H1 (cell line): ENCODE data around the gene CREB1. TPM values are rescaled to one million over a fixed set of nuclear protein-coding genes. Genes with fewer than 3 reads are reported as not detected.

Source experiments
- CTCF ChIA-PET: fragments of 300-600 bp; sonication (Branson Sonifier 250); formaldehyde crosslinking; loops from one replicate; lab custom pipeline; 2021; ENCODE audit not compliant: partially characterized antibody; lab: Charles Lee
- POLR2A ChIA-PET: fragments of 300-600 bp; sonication (Branson Sonifier 250); formaldehyde crosslinking; loops from one replicate; lab custom pipeline; 2021; ENCODE audit warnings: inconsistent platforms; ENCODE audit not compliant: partially characterized antibody; lab: Charles Lee
- DNase-seq, 2 experiments: peaks; one replicate each; pipeline versions ENCODE4 v3.0.0 to v3.0.0-alpha.2; 2010 to 2022; ENCODE audit warnings: low spot score in 2 of 2, low read depth in 1 of 2, mixed read lengths in 1 of 2
- FAIRE-seq: peaks from 2 replicates; lab custom pipeline; 2011; peaks lifted over from hg19 to GRCh38; lab: Jason Lieb, UNC
- H2AFZ ChIP-seq: 2 replicates; pipeline ENCODE4 v1.8.1; 2012; ENCODE audit warnings: low read length, inconsistent platforms
- H2AK5ac ChIP-seq: 2 replicates; pipeline ENCODE4 v1.6.1; 2013; ENCODE audit warnings: low read depth, low read length
- H2BK120ac ChIP-seq: replicated peaks from 2 replicates; pipeline ENCODE3; 2013; ENCODE audit warnings: low read depth, low read length, inconsistent platforms
- H2BK12ac ChIP-seq: 2 replicates; pipeline ENCODE4 v1.6.1; 2013; ENCODE audit warnings: low read depth, low read length
- H2BK15ac ChIP-seq: 2 replicates; pipeline ENCODE4 v1.6.1; 2013; ENCODE audit warnings: low read length
- H2BK20ac ChIP-seq: 2 replicates; pipeline ENCODE4 v1.6.1; 2013; ENCODE audit warnings: low read length
- H2BK5ac ChIP-seq: 2 replicates; pipeline ENCODE4 v1.6.1; 2013; ENCODE audit warnings: low read depth, low read length
- H3K14ac ChIP-seq: 2 replicates; pipeline ENCODE4 v1.6.1; 2013; ENCODE audit warnings: inconsistent platforms; ENCODE audit not compliant: insufficient read length
- H3K18ac ChIP-seq: 2 replicates; pipeline ENCODE4 v1.6.1; 2013; ENCODE audit warnings: low read length; ENCODE audit errors: extremely low read depth
- H3K23ac ChIP-seq: 2 replicates; pipeline ENCODE4 v1.6.1; 2013; ENCODE audit warnings: inconsistent platforms; ENCODE audit not compliant: insufficient read length
- H3K23me2 ChIP-seq: 2 replicates; pipeline ENCODE4 v1.6.1; 2013; ENCODE audit warnings: low read depth, low read length
- H3K27ac ChIP-seq: 2 replicates; pipeline ENCODE4 v1.6.1; 2011; ENCODE audit warnings: low read depth, low read length, inconsistent platforms
- H3K27me3 ChIP-seq, 4 experiments: replicated peaks in 1 of 4; 1 replicate in 1 of 4; 2 replicates in 3 of 4; pipeline versions ENCODE4 v1.6.1 to v1.8.1; 2011 to 2013; ENCODE audit warnings: low read length in 3 of 4, mild to moderate bottlenecking in 3 of 4, inconsistent platforms in 2 of 4, mixed read lengths in 2 of 4, moderate library complexity in 1 of 4; ENCODE audit not compliant: control insufficient read depth in 3 of 4, insufficient read depth in 3 of 4; ENCODE audit errors: extremely low read depth in 1 of 4
- H3K36me3 ChIP-seq, 4 experiments: 2 replicates each; pipeline versions ENCODE4 v1.6.1 to v1.8.1; 2011 to 2013; ENCODE audit warnings: mild to moderate bottlenecking in 4 of 4, low read length in 3 of 4, moderate library complexity in 2 of 4, control low read depth in 1 of 4, inconsistent platforms in 1 of 4; ENCODE audit not compliant: insufficient read depth in 4 of 4, control insufficient read depth in 2 of 4
- H3K4ac ChIP-seq: replicated peaks from 2 replicates; pipeline ENCODE3; 2013; ENCODE audit warnings: low read length, low read depth, mixed read lengths, inconsistent platforms; ENCODE audit not compliant: insufficient read length
- H3K4me1 ChIP-seq, 4 experiments: replicated peaks in 1 of 4; 1 replicate in 1 of 4; 2 replicates in 3 of 4; pipeline versions ENCODE4 v1.6.1 to v1.8.1; 2011 to 2013; ENCODE audit warnings: low read length in 3 of 4, inconsistent platforms in 2 of 4, mixed read lengths in 1 of 4; ENCODE audit not compliant: insufficient read depth in 4 of 4, control insufficient read depth in 3 of 4
- H3K4me2 ChIP-seq, 2 experiments: 2 replicates each; pipeline versions ENCODE4 v1.6.1 to v1.8.1; 2011 to 2013; ENCODE audit warnings: low read depth in 2 of 2, low read length in 2 of 2, control low read depth in 1 of 2, inconsistent platforms in 1 of 2, mild to moderate bottlenecking in 1 of 2; ENCODE audit not compliant: insufficient read depth in 1 of 2
- H3K4me3 ChIP-seq, 4 experiments: fragments of 200-600, 300-600 bp in 1 of 4; sonication (generic), shearing (Covaris generic), sonication (Bioruptor Twin) in 1 of 4; 2 replicates each; pipeline versions ENCODE4 v1.5.1 to v1.8.1; 2011 to 2016; ENCODE audit warnings: low read length in 4 of 4, low read depth in 3 of 4, control low read depth in 2 of 4, inconsistent platforms in 2 of 4, mild to moderate bottlenecking in 2 of 4, mixed read lengths in 1 of 4, moderate library complexity in 1 of 4; ENCODE audit not compliant: insufficient read depth in 2 of 4; ENCODE audit errors: extremely low read depth in 1 of 4
- H3K56ac ChIP-seq: replicated peaks from 2 replicates; pipeline ENCODE3; 2013; ENCODE audit warnings: low read depth, mild to moderate bottlenecking, mixed read lengths, low read length, inconsistent platforms; ENCODE audit not compliant: insufficient read length
- H3K79me1 ChIP-seq: 2 replicates; pipeline ENCODE4 v1.6.1; 2013; ENCODE audit warnings: low read depth, low read length, control low read depth
- H3K79me2 ChIP-seq, 2 experiments: 2 replicates each; pipeline versions ENCODE4 v1.6.1 to v1.8.1; 2012 to 2013; ENCODE audit warnings: low read length in 2 of 2, mild to moderate bottlenecking in 2 of 2, inconsistent platforms in 1 of 2; ENCODE audit not compliant: insufficient read depth in 2 of 2, control insufficient read depth in 1 of 2
- H3K9ac ChIP-seq, 4 experiments: replicated peaks in 1 of 4; 1 replicate in 1 of 4; 2 replicates in 3 of 4; pipeline versions ENCODE4 v1.6.1 to v1.8.1; 2011 to 2013; ENCODE audit warnings: low read depth in 3 of 4, low read length in 3 of 4, control low read depth in 2 of 4, mild to moderate bottlenecking in 2 of 4, moderate library complexity in 2 of 4, inconsistent platforms in 1 of 4; ENCODE audit errors: extremely low read depth in 1 of 4
- H3K9me3 ChIP-seq, 2 experiments: 2 replicates each; pipeline versions ENCODE4 v1.6.1 to v1.8.1; 2012 to 2013; ENCODE audit warnings: mild to moderate bottlenecking in 2 of 2, moderate library complexity in 2 of 2, control low read depth in 1 of 2, inconsistent platforms in 1 of 2, low read depth in 1 of 2, low read length in 1 of 2, mixed read lengths in 1 of 2; ENCODE audit not compliant: insufficient read depth in 2 of 2
- H4K20me1 ChIP-seq, 2 experiments: replicated peaks in 1 of 2; 2 replicates each; pipeline versions ENCODE3 to v1.8.1; 2011 to 2013; ENCODE audit warnings: inconsistent platforms in 2 of 2, low read length in 2 of 2, mild to moderate bottlenecking in 1 of 2; ENCODE audit not compliant: insufficient read depth in 2 of 2, control insufficient read depth in 1 of 2
- H4K5ac ChIP-seq: 2 replicates; pipeline ENCODE4 v1.6.1; 2013; ENCODE audit warnings: low read length, low read depth, mixed read lengths, inconsistent platforms; ENCODE audit not compliant: insufficient read length
- H4K8ac ChIP-seq: 2 replicates; pipeline ENCODE4 v1.8.0; 2013; ENCODE audit warnings: mild to moderate bottlenecking, moderate library complexity, low read length, inconsistent platforms; ENCODE audit not compliant: insufficient read depth; ENCODE audit errors: extremely low read depth
- H4K91ac ChIP-seq: replicated peaks from 2 replicates; pipeline ENCODE3; 2013; ENCODE audit warnings: low read length, mixed read lengths, inconsistent platforms; ENCODE audit not compliant: insufficient read length
- ASH2L ChIP-seq: fragments of 200-600, 300-600 bp; sonication (generic); IDR thresholded peaks from one replicate; pipeline ENCODE4 v1.7.1; 2017; ENCODE audit warnings: low read length
- EZH2 ChIP-seq: fragments of 200-600 bp; sonication (generic); IDR thresholded peaks from 2 replicates; pipeline ENCODE4 v1.7.1; 2012; ENCODE audit warnings: low read depth, mild to moderate bottlenecking, moderate library complexity, low read length, inconsistent platforms; ENCODE audit not compliant: severe bottlenecking
- FOSL1 ChIP-seq: IDR thresholded peaks from 2 replicates; pipeline ENCODE4 v1.6.1; 2011; ENCODE audit warnings: mild to moderate bottlenecking, low read depth, low read length, moderate library complexity; ENCODE audit not compliant: insufficient read depth
- GABPA ChIP-seq: IDR thresholded peaks from 2 replicates; pipeline ENCODE4 v1.6.1; 2011; ENCODE audit warnings: mild to moderate bottlenecking, low read length, moderate library complexity, borderline replicate concordance; ENCODE audit not compliant: insufficient read depth
- JUN ChIP-seq: IDR thresholded peaks from 2 replicates; pipeline ENCODE4 v1.6.1; 2011; ENCODE audit warnings: low read depth, mild to moderate bottlenecking, improper control_type of control experiment, low read length
- MAFK ChIP-seq: IDR thresholded peaks from 2 replicates; pipeline ENCODE4 v1.6.1; 2012; ENCODE audit warnings: low read depth, mild to moderate bottlenecking, improper control_type of control experiment, low read length
- POU5F1 ChIP-seq: IDR thresholded peaks from 2 replicates; pipeline ENCODE4 v1.6.1; 2011; ENCODE audit warnings: low read depth, mild to moderate bottlenecking, low read length, moderate library complexity
- SP2 ChIP-seq: IDR thresholded peaks from 2 replicates; pipeline ENCODE4 v1.6.1; 2012; ENCODE audit warnings: mild to moderate bottlenecking, low read length, inconsistent platforms
- SP4 ChIP-seq: IDR thresholded peaks from 2 replicates; pipeline ENCODE4 v1.6.1; 2012; ENCODE audit warnings: low read length, inconsistent platforms
- SRF ChIP-seq: IDR thresholded peaks from 2 replicates; pipeline ENCODE4 v1.6.1; 2011; ENCODE audit warnings: mild to moderate bottlenecking, low read depth, low read length, moderate library complexity
- TAF7 ChIP-seq: optimal IDR thresholded peaks from 2 replicates; pipeline ENCODE3; 2011; ENCODE audit warnings: low read depth, mild to moderate bottlenecking, inconsistent platforms, low read length, moderate library complexity, borderline replicate concordance
- TEAD4 ChIP-seq: IDR thresholded peaks from 2 replicates; pipeline ENCODE4 v1.6.1; 2012; ENCODE audit warnings: low read depth, low read length, inconsistent platforms, mixed read lengths
- ZNF274 ChIP-seq: IDR thresholded peaks from 2 replicates; pipeline ENCODE4 v1.7.0; 2012; ENCODE audit warnings: low read length, borderline replicate concordance; ENCODE audit errors: extremely low read depth
- WGBS, 2 experiments: shearing (Covaris generic) in 1 of 2; methylation state at CpG; one replicate each; pipeline versions ENCODE4 v1.1.6 to v1.1.7; 2013 to 2015; ENCODE audit warnings: low lambda C conversion rate in 2 of 2, mixed read lengths in 2 of 2, inconsistent platforms in 1 of 2, low coverage in 1 of 2, missing lambda C conversion rate in 1 of 2; ENCODE audit not compliant: insufficient replicate concordance in 2 of 2, insufficient coverage in 1 of 2, insufficient read length in 1 of 2; ENCODE audit errors: extremely low coverage in 1 of 2, missing lambda C conversion rate in 1 of 2; 5-methylcytosine and 5-hydroxymethylcytosine counted together
- polyA plus RNA-seq, 7 experiments: library from polyadenylated mRNA; depleted of rRNA in 3 of 7; stranded (reverse) in 5 of 7; unstranded in 2 of 7; fragments of >200 nt in 5 of 7; fragments of 200-250 nt in 2 of 7; gene quantifications; 1 replicate in 5 of 7; 2 replicates in 1 of 7; 4 replicates in 1 of 7; pipeline versions ENCODE4 v1.2.1 to v1.2.3, GENCODE V29; 2011 to 2013; ENCODE audit warnings: missing spikeins in 2 of 7, mixed read lengths in 2 of 7
- total RNA-seq: library from RNA; stranded (reverse); fragmentation: NEBNext Ultra II Directional; extraction: Animal tissue kit (Norgen Biotek cat#: 25700); gene quantifications from 2 replicates; pipeline ENCODE4 v1.2.1, GENCODE V29; 2021
- TF ChIP-seq, protein P1 (sequence below): IDR thresholded peaks from 2 replicates; pipeline ENCODE4 v1.6.1; 2011; ENCODE audit warnings: low read length, improper control_type of control experiment

The CREB1 gene
- total and polyA plus RNA-seq, 2 of the 8 experiments (the other 6 are each of a cell fraction or from before 2014, with no cell fraction given) = 46.3 to 99.0 TPM

DNA sequence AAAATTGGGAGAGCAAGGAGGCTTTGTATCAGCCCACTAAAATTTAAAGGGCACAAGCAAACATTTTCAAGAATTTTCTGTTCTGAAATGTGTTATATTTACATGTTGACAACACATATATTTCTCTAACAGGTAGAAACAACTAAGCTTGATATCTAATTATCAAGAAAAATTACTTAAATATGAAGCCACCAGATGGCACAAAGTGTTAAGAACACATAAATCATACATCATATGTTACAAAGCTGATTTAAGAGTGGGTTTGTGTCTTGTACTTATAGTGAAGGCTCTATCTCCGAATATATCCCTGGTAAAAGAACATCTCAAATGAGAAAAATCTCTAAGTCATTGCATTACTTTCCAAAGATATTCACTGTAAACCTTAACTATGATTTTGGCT lies 19.6 kb upstream of the CREB1 start:
- Histone ChIP-seq H4K8ac (no peak overlapping the region), H2BK120ac (no peak overlapping the region), H2AFZ (no peak overlapping the region), H2AK5ac (no peak overlapping the region), H2BK12ac (no peak overlapping the region), H3K18ac (no peak overlapping the region), H2BK15ac (no peak overlapping the region), H3K27ac (no peak overlapping the region), H3K9me3 (no peaks in the 10 kb centered on the region), H2BK20ac (no peak overlapping the region), H4K5ac (no peak overlapping the region), H3K23ac (no peak overlapping the region), H3K4me3 (no peak overlapping the region), H3K79me2 (no peaks in the 10 kb centered on the region), H3K56ac (no peak overlapping the region), H3K4me2 (no peak overlapping the region), H3K9ac (no peak overlapping the region), H3K4me1 (peaks cover 0 to 3% (median 1%) of the 10 kb centered on the region in 4 experiments; a peak in 5 of 7 replicates), H3K4ac (no peak overlapping the region), H2BK5ac (no peak overlapping the region), H4K20me1 (no peaks in the 10 kb centered on the region), H3K23me2 (no peaks in the 10 kb centered on the region), H3K79me1 (no peaks in the 10 kb centered on the region), H3K14ac (no peak overlapping the region), H3K27me3 (peaks cover 0 to 1% (median 0%) of the 10 kb centered on the region in 4 experiments; a peak in 1 of 7 replicates), H4K91ac (no peak overlapping the region), H3K36me3 (no peaks in the 10 kb centered on the region)
- ChIA-PET POLR2A (no interaction called here), CTCF (no interaction called here)
- DNase-seq = no peak
- WGBS, 2 experiments = 93% methylated on average over 1 of the region's 1 CpG; no CpG with 5 or more reads in 1 of the 2 experiments
- FAIRE-seq = no peak
- TF ChIP-seq FOSL1 (no peak), MAFK (no peak), TAF7 (no peak), ZNF274 (no peak), ASH2L (no peak), POU5F1 (no peak), SP4 (no peak), TEAD4 (no peak), GABPA (no peak), EZH2 (no peak), JUN (no peak), SP2 (no peak), SRF (no peak)
- TF ChIP-seq, protein P1, sequence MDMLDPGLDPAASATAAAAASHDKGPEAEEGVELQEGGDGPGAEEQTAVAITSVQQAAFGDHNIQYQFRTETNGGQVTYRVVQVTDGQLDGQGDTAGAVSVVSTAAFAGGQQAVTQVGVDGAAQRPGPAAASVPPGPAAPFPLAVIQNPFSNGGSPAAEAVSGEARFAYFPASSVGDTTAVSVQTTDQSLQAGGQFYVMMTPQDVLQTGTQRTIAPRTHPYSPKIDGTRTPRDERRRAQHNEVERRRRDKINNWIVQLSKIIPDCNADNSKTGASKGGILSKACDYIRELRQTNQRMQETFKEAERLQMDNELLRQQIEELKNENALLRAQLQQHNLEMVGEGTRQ = no peak
